ENCODE measurements around the gene TCF7L2.

Gene TCF7L2

DNA sequence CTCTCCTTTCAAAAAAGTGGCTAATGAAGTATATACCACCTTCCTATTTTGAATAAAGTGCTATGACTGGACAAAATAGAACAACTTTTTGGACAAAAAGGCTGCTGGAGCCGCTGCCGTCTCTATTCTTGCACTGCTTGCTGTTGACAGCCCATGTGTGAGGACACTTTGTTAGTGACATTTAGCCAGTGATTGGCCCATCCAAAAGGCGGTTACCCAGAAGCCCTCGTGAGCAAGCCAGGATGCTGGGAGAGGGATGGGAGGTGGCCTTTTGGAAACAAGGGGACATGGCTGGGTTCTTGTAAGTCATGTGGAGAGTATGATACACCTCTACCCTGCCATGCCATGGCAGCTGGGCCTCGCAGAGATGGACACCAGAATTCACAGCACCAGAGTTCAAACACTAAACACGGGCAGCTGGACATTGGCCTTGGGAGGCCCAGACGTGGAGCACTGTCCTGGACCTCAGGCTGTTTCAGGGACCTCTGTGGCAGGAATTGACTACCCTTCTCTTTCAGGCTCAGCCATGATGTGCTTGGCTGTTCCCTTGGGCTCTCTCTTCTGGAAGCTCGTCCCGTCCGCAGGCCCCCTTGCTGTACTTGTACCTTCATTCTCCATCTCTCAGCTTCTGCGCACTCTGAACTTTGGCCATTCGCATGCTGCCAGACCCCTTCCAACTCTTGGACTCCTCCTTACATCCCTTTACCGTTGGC, 118.3 kb downstream of the TCF7L2 start:
- no peak for DNase-seq

- no peak for DNase-seq
These were observed 119.5 kb downstream of the TCF7L2 start for GRCh38 chr10:113069595-113069994.

GRCh38 chr10:113071446-113071845, 121.4 kb downstream of the TCF7L2 start:
- DNase-seq: no peak

- no peak for DNase-seq
These were observed 123.6 kb downstream of the TCF7L2 start for GRCh38 chr10:113073549-113074189.

DNA sequence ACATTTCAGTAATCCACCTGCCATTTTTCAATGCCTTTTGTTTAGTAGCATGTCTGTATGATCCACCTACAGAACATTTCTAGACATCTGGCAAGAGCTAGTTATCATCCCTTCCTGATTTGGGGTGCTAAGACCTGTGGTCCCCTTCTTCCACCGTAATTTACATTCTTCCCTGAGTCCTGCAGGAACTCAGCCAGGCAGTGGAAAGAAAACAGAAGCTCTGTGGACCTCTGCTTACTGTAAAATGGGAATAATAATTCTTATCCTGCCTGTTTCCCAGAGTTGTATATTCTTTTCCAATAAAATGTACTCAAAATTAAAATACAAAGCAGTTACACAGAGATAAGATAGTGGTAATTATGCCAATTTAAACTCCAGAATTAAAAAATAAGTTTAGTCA, 126.9 kb downstream of the TCF7L2 start:
- no peak for DNase-seq

DNA sequence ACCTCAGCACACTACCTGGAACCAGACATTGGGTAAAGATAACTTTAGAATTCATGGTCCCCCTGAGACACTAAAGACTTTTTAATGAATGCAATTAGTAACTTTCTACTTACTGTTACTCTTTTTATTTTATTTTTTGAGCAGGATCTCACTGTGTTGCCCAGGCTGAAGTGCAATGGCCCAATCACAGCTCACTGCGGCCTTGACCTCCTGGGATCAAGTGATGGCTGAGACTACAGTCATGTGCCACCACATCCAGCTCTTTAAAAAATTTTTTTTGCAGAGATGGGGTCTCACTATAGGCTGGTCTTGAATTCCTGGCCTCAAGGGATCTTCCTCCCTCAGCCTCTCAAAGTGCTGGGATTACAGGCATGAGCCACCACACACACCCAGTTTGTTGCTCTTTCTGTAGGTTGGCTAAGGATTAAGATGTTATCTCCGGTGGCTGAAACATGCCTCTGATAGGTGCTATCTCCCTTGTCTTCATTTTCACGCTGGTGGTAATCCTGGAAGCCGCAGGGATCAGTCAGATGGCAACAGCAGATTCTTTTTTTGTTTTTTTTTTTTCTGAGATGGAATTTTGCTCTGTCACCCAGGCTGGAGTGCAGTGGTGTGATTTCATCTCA, 128.3 kb downstream of the TCF7L2 start:
- DNase-seq: no peak

DNA sequence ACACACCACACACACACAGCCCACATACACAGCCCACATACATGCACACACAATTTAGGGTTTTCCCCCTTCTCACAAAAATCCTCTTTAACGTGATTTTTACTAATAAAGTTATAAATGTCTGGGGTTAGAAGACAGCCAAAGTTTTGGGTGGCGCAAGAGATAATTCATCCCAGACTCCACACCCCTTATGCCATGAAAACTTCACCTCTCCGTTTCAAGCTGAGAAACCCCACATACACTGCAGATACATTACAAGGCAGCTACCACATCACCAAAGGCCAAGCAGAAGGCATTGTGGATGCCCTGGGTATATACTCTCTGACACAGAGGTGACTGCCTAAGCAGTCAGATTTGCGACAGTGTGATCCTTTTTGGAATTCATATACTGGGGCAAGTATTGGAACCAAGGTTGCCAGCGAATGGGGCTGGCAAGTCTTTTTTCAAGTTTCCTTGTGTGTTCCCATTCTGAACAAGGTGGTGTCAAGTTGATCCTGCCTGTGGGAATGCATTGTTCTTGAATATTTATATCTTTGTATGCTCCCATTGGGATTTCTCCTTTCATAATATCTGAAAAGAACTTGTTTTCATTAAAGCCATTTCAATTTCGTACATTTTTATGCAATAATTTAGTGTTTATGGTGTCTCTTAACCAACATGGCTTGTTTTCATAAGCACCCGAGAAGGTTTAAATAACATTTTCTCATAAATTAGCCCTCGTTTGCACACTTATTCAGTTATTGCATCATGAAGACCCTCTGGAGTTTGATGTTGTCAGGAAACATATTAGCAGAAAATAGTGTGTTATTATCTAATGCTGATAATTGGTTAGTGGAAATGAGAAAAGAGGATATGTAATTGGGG, 130.2 kb downstream of the TCF7L2 start:
- DNase-seq: no peak

GRCh38 chr10:113080925-113081229, 130.8 kb downstream of the TCF7L2 start:
- DNase-seq: no peak

- no peak for DNase-seq
These were observed 134.0 kb downstream of the TCF7L2 start for GRCh38 chr10:113084031-113084430.

DNA sequence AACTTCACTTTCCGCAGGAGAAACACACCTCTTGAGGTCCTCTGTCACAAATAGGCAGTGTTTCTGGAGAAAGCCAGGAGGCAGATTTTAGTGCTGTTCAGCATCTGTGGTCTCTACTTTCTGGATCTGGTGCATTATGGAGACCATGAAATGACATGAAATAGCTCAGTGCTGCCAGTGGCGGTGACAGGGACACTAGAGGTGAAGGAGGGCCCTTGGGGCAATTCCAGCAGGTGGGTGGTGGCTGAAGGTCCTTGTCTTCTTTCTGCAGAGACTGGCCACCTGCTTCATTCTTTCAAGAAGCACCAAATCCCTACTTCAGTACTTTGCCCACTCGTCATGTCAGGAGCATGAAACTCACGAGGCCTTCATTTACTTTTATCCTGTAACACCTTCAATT, 135.7 kb downstream of the TCF7L2 start:
- DNase-seq: no peak

DNA sequence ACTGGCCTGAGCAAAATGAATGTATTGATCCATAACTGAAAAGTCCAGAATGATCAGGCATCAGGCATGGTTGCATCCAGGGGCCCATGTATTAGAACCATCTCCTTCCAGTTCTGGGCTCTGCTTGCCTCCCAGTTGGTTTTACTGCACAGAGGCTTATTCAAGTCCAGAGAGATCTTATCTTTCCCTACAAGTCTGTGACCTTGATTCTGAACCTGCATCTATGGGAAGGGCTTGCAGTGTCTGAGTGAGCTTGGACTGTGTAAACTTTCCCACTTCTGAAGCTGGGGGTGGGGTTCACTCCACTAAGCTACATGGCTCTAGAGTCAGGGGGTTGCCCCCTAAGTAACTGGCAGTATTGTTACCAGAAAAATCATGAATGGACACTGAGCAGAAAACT, 136.2 kb downstream of the TCF7L2 start:
- DNase-seq: no peak

- no peak for DNase-seq
These were observed 137.3 kb downstream of the TCF7L2 start for GRCh38 chr10:113087165-113088029.

GRCh38 chr10:113088194-113088593, 138.1 kb downstream of the TCF7L2 start:
- no peak for DNase-seq

GRCh38 chr10:113089551-113089950, 139.5 kb downstream of the TCF7L2 start:
- no peak for DNase-seq

- DNase-seq: no peak
These were observed 141.9 kb downstream of the TCF7L2 start for GRCh38 chr10:113091920-113092319.

- DNase-seq: no peak
These were observed 143.4 kb downstream of the TCF7L2 start for GRCh38 chr10:113093188-113094113.

GRCh38 chr10:113094114-113094486, 144.1 kb downstream of the TCF7L2 start:
- DNase-seq: no peak

DNA sequence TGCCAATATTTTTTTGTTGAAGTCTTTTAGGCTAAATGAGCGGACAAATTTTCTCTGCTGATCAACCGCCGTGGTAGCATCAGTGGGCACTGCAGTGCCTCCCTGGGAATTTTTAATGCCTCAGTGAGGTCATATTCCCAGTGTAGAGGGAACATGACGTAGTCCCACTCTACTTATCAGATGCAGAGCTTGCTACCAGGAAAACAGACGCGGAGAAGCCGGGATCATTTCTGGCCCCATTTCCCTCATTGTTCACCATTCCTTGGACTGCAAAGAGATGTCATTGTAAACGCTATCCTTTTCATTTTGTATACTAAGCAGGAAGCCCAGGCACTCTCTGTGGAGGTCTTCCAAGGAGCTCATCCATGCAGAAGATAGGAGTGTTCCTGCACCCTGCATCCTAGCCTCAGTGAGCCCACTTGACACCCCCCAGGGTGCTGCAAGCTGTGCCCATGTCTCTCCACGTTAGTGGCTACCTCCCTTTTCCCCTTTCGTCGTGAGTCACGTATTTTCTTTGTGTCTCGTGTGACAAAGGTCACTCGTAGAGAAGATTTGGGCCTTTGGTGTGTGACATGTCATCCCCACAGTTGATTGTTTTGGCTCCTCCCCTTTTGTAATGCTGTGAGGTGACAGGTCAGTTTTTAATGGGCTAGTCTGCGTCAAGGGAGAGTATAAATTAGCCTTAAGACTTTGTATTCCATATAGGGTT, 145.5 kb downstream of the TCF7L2 start:
- DNase-seq: no peak

DNA sequence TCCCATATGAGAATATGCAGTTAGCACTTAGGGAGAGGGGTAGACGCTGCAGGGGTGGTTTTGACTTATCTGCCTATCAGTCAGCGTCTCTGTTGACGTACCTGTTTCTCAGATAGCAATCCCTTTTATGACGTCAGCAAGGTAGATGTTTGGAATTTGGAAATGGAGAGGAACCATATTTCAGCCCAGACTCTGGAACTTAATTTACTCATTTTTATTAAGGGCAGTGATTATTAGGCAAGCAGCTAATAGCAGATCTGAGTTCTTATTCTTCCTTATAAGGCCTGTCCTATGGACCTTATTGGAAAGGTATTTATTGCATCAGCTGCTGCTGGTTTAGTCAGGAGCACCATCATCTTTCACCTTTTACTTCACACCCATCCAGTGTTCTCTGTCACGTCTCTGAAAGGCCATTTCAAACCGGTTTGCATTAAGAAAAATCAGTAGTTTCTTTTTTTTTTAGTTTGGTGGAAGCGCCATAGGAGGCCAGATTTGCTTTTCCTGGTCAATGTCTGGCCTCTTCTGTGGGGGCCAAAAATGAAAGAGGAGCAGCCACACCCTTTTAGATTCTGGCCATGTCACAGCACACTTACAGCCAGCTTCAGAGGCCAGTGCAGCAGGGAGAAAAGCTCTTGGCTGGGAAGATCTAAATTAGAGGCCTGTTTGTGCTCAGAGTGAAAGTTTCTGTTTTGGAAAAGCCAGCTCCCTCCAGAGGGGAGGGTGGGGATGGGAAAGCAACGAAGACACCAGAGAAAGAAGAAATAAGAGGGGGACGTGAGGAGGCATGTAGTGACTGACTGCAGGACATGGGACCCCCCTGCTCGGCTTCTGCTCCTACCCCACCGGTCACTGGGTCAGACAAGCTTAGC, 146.3 kb downstream of the TCF7L2 start:
- no peak for DNase-seq

- no peak for DNase-seq
These were observed 147.0 kb downstream of the TCF7L2 start for GRCh38 chr10:113097036-113097435.
